Activated naive CD4-positive, alpha-beta T cell treated with anti-CD3 and anti-CD28 coated beads for 36 hours (primary cell): Measurements from ENCODE around the gene RACK1. TPM values are rescaled to one million over a fixed set of nuclear protein-coding genes. Genes with fewer than 3 reads are reported as not detected.
A peak's percentile ranks its signal among the peaks of the same experiment; 100 is the strongest.

Experiments
- CTCF ChIA-PET: fragments of 350-600 bp; sonication (Branson Sonifier 250); formaldehyde crosslinking; loops from one replicate; lab custom pipeline; 2021; ENCODE audit warnings: antibody characterized with exemption; lab: Charles Lee
- DNase-seq: peaks from one replicate; pipeline ENCODE4 v3.0.0-alpha.2; 2020
- H3K27ac Mint-ChIP-seq: one replicate; pipeline ENCODE4 v1.8.0; 2021; ENCODE audit warnings: mild to moderate bottlenecking, mixed read lengths
- H3K27me3 Mint-ChIP-seq: one replicate; pipeline ENCODE4 v1.8.0; 2021; ENCODE audit warnings: low read depth, mixed read lengths
- H3K36me3 Mint-ChIP-seq: one replicate; pipeline ENCODE4 v1.8.0; 2021; ENCODE audit warnings: low read depth, mixed read lengths
- H3K4me1 Mint-ChIP-seq: one replicate; pipeline ENCODE4 v1.8.0; 2021; ENCODE audit warnings: low read depth, mixed read lengths
- H3K4me3 Mint-ChIP-seq: one replicate; pipeline ENCODE4 v1.8.0; 2021; ENCODE audit warnings: mild to moderate bottlenecking, moderate library complexity, mixed read lengths
- H3K9me3 Mint-ChIP-seq: one replicate; pipeline ENCODE4 v1.8.0; 2021; ENCODE audit warnings: mixed read lengths
- intact Hi-C: fragments of 100-400 bp; cut with micrococcal nuclease; formaldehyde crosslinking; loops from one replicate; pipeline ENCODE4 v1.15.1; 2023
- total RNA-seq, 2 experiments: library from RNA; stranded (reverse); gene quantifications; one replicate each; pipeline ENCODE4 v1.2.3, GENCODE V29; 2021

Gene RACK1
- total RNA-seq, 2 experiments from 2014 or later: 3,176 to 3,362 TPM

DNA sequence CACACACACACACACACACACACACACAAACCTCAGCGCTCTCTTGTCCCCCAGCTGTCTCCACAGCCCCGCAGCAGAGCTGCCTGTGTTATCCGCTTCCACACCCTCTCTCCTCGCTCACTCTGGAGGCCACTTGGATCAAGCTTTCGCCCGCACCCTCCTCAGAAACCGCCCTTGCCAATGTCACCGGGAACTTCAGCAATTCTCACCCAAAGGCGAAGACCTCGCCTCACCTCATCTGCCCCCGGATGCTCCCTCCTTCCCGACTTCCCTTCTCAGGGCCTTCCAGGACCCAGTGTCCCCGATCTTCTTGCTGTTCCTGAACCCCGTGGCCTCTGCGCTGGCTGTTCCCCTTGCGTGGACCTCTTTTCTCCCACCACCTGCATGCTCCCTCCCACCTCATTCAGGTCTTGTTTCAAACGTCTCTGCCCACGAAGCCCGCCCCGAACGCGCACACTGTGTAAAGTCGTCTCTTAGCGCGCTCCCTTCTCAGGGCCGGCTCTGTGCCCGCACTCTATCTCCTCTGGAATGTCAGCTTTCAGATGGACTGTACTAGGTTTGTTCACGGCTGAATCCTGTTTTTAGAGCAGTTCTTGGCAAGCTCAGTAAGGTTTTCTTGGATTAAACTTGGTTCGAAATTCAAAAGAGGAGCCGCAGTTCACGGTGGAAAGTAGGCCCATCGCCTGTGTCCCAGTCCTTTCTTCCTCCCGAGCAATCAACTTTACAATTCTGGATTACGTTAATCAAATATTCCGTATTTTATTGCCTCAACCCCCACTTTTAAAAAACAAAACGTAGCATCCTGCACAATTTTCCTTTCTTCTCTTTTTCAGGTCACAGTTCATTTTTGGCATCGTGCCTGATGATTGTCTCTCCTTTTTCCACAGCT is 37.7 kb downstream of the RACK1 start:
- CTCF ChIA-PET: interaction anchor here (0.5 to 2.7 kb wide), 7 partner anchors 8 to 41 kb away, joined by 3 to 15 read pairs (median 5); no protein-coding TSS in a partner anchor
- Mint-ChIP-seq H3K27me3 (peaks cover 19% of the 10 kb centered on the region), H3K4me3 (peak overlapping the region; percentile 92), H3K9me3 (no peaks in the 10 kb centered on the region), H3K27ac (peak overlapping the region; percentile 94), H3K36me3 (peaks cover 10% of the 10 kb centered on the region), H3K4me1 (peaks cover 29% of the 10 kb centered on the region)
- intact Hi-C loops: loop anchor here (2.0 kb wide), 1 partner anchor 31 kb away; no protein-coding TSS in a partner anchor
- DNase-seq: no peak

DNA sequence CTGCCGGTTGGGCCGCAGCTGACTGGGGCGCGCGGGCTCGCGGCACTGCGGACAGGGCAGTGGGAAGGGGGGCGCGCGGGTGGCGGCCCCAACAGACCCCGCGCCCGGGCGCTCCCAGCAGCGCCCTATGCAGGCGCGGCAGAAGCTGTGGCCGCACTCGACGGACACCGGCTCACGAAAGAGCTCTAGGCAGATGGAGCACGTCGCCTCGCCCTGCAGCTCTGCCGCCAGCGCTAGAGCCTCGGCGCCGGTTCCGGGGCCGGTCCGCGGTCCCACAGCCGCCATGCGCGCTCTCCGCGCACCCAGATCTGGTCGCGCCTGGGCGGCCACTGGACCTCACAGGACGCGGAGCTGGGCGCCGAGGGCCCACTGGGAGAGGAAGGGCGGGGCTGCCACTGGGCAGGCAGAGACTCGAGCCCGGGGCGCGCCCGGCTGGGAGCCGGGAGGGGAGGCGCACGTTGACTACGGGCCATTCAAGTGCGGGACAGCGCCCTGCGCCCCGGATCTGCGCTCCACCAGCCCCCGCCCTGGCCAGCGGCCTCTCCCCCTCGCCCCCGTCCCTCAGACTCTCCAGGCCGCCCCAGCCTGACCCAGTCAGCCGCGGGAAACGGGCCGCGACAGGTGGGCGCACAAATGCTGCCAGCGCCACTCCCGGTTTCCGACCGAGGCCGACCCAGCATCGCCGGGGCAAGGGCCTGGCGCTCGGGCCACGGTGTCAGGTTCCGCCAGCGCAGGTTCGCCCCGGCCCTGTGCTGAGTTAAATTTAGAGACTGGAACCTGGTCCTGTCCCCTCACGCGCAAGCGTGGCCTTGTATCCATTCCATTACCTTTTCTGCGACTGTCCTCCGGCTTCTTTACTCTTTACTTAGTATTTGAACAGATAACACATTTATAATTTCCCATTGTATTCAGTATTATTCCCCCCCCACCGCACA is 38.6 kb downstream of the RACK1 start, which contains the start of gene TRIM7:
Gene TRIM7, minus strand, starts transcription at position 371 of the 935 bp plus-strand sequence. Its CDS starts 86 bp downstream, at position 285.
- Mint-ChIP-seq H3K4me1 (peaks cover 27% of the 10 kb centered on the region), H3K27me3 (peaks cover 19% of the 10 kb centered on the region), H3K4me3 (peak within 1 kb of the TSS; percentile 92), H3K9me3 (no peaks in the 10 kb centered on the region), H3K27ac (no peak within 1 kb of the TSS), H3K36me3 (peaks cover 10% of the 10 kb centered on the region)
- intact Hi-C loops: no loop called here
- no peak for DNase-seq
- CTCF ChIA-PET: interaction anchor here (0.5 to 1.5 kb wide), 3 partner anchors 15 to 45 kb away, joined by 3 to 5 read pairs (median 5); no protein-coding TSS in a partner anchor

DNA sequence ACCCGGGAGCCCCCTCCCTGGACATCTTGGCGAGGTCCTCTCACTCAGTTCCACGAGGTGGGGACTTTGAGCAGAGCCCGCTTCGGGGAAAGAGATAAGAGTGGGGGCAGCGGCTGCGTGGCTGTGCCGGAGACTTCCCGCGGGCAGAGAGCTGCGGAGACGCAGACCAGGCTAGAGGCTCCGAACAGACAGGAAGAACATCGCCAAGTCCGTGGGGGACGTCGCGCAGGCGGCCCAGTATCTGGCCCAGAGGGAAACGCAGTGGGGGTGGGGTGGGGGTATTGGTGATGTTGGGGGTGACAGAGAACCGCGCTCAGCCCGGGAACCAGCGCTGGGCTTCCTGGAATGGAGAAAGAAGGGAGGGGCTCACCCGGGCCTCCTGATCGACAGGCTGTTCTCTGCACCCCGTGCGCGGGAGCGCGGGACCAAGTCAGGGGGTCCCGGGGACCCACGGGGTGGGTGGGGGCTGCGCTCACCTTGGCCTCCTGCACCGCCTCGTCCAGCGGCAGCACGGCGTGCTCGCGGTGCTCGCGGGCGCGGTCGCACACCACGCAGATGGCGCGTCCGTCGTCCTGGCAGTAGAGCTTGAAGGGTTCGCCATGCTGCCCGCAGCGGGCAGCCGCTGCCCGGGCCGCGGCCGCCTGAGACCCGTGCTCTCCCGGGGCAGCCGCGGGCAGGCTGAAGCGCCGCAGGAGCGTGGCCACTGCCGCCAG is 39.4 kb downstream of the RACK1 start:
- H3K27ac Mint-ChIP-seq: no peak overlapping the region
- intact Hi-C loops: no loop called here
- peak overlapping the region; percentile 92 for H3K4me3 Mint-ChIP-seq
- H3K4me1 Mint-ChIP-seq: peaks cover 27% of the 10 kb centered on the region
- no peaks in the 10 kb centered on the region for H3K9me3 Mint-ChIP-seq
- DNase-seq: no peak
- CTCF ChIA-PET: interaction anchor here (1.0 to 1.5 kb wide), 2 partner anchors 15 to 44 kb away, joined by 3 to 5 read pairs; no protein-coding TSS in a partner anchor
- peaks cover 10% of the 10 kb centered on the region for H3K36me3 Mint-ChIP-seq
- peaks cover 19% of the 10 kb centered on the region for H3K27me3 Mint-ChIP-seq

DNA sequence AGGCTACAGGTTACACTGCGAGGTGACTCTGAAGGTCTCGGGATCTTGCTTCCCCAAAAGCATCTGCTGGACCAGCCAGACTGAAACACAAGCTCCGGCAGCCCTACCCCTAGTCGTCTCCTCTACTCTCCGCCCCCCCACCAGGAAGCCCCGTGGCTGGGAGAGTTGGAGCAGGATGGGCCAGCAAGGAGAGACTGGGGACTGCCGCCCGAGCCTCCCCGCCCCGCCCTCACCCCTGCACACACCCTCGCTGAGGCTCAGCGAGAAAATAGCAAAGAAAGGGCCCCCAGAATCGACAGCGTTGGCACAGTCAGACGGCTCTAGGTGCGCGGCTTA is 40.0 kb downstream of the RACK1 start:
- CTCF ChIA-PET: interaction anchor here (1.2 kb wide), 1 partner anchor 11 kb away, joined by 4 read pairs; no protein-coding TSS in a partner anchor
- Mint-ChIP-seq H3K9me3 (no peaks in the 10 kb centered on the region), H3K27ac (no peak overlapping the region), H3K36me3 (peaks cover 10% of the 10 kb centered on the region), H3K27me3 (peaks cover 19% of the 10 kb centered on the region), H3K4me3 (peak overlapping the region; percentile 92), H3K4me1 (peaks cover 27% of the 10 kb centered on the region)
- intact Hi-C loops: no loop called here
- DNase-seq: no peak

DNA sequence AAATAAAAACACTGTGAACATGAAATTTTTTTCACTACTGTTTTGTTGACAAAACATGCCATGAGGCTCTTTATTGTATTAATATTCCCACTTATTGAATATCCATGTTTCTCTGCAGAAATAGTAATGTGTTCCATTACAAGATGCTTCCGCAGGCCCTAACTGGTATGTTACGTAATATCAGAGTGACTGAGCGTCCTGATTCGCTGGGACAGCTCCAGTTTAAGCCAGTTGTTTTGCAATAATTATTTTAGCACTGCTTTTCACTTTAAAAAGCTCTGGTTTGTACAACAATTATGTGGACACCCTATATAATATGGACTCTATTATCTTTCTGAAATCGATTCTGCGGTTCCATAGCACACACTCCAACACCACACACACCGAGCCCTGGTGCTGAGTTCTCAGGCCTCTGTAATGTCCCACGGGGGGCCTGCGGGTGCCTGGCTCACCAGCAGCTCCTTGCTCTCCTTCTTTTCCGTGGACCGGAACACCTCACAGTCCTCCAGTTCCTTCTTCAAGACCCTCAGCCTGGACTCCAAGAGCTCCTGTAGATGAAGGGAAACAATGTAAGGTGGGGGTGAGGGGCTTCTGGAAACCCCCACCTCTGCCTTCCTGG is 40.5 kb downstream of the RACK1 start:
- CTCF ChIA-PET: interaction anchor here (0.9 to 1.2 kb wide), 2 partner anchors 10 to 12 kb away, joined by 3 to 4 read pairs; no protein-coding TSS in a partner anchor
- DNase-seq: no peak
- Mint-ChIP-seq H3K4me1 (peaks cover 24% of the 10 kb centered on the region), H3K4me3 (peak overlapping the region; percentile 92), H3K36me3 (peaks cover 10% of the 10 kb centered on the region), H3K9me3 (no peaks in the 10 kb centered on the region), H3K27me3 (peaks cover 19% of the 10 kb centered on the region), H3K27ac (no peak overlapping the region)
- intact Hi-C loops: no loop called here

DNA sequence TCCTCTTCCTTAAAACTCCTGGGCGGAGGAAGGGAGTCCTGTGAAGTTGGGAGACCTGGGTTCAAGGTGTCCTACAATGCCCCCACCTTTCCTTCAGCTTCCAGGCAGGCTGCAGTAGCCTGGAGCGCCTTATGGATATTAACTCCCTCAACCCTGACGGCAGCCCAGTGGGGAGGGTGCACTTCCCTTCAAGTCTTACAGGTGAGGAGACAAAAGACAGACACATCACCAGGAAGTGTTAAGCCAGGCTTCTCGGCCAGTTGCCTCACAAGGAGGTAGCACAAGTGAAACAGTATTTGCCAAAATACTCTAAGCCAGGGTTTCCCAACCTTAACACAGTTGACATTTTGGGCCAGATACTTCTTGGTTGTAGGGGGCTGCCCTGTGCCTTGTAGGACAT is 42.9 kb downstream of the RACK1 start:
- intact Hi-C loops: no loop called here
- CTCF ChIA-PET: no interaction called here
- Mint-ChIP-seq H3K4me1 (peaks cover 4% of the 10 kb centered on the region), H3K4me3 (no peak overlapping the region), H3K27me3 (peaks cover 8% of the 10 kb centered on the region), H3K9me3 (no peaks in the 10 kb centered on the region), H3K27ac (no peak overlapping the region), H3K36me3 (no peaks in the 10 kb centered on the region)
- no peak for DNase-seq

DNA sequence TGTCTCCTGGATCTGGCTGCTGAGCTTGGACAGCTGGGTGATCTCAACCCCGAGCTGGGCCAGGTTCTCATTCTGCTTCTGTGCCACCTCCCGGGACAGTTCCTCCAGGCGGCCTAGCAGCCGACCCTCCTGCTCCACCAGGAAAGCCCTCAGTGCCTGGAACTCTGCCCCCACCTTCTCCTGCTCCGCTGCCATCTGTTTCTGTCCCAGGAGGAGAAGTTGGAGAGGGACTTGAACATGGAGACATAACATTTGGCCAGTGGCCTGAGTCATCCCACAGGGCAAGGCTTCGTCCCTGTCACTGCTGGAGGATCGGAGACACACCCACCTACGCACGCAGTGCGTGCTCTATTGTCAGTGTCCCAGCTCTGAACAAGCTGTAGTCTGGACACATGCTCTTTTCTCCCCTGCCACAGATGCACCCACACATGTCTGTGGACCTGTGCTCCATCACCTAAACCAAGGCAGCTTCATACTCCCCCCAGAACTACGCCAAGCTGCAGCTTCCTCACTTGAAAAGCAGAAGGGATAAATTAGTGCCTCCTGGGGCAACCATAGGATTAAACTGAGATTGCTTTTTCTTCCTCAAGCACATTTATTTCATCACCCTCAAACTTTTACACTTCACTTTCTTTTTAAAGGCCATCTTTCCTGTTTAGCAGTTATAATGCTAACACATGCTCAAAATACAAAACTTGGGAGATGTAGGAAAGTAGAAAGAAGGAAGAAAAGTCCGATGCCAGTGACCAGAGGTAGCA is 43.6 kb downstream of the RACK1 start:
- DNase-seq: no peak
- no peaks in the 10 kb centered on the region for H3K4me1 Mint-ChIP-seq
- no peaks in the 10 kb centered on the region for H3K9me3 Mint-ChIP-seq
- peaks cover 3% of the 10 kb centered on the region for H3K27me3 Mint-ChIP-seq
- CTCF ChIA-PET: no interaction called here
- H3K27ac Mint-ChIP-seq: no peak overlapping the region
- no peaks in the 10 kb centered on the region for H3K36me3 Mint-ChIP-seq
- intact Hi-C loops: no loop called here
- H3K4me3 Mint-ChIP-seq: no peak overlapping the region

DNA sequence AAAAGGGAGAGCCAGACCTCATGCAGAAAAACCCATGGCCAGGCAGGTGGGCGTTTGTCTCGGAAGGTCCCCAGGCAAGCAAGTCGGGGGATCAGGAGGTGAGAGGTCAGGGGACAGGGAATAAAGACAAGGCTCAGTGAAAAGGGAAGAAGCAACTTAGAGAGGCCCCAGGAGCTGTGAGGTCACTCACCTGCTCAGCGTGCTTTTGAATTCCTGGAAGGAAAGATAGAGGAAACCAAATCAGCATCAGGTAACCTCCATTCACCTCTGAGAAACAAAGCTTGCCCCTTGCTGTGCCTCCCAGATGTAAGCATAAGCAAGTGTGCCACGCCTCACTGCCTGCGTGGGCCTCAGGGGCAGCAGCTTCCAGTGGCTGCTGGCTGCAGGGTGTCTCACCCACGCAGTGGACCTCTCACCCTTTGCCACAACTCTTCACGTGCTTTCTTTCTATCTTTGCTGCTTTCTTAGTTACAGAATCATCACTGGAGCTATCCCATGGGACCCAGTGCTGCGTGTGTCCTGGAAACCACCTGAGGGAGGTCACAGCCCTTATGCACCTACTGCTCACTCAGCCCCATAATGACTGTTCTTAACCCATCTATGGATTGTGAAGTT is 44.7 kb downstream of the RACK1 start:
- Mint-ChIP-seq H3K27ac (no peak overlapping the region), H3K9me3 (no peaks in the 10 kb centered on the region), H3K4me3 (no peak overlapping the region), H3K27me3 (peaks cover under 1% of the 10 kb centered on the region), H3K4me1 (no peaks in the 10 kb centered on the region), H3K36me3 (no peaks in the 10 kb centered on the region)
- intact Hi-C loops: no loop called here
- CTCF ChIA-PET: interaction anchor here (0.6 to 0.8 kb wide), 2 partner anchors 15 to 334 kb away, joined by 3 read pairs; no protein-coding TSS in a partner anchor
- DNase-seq: no peak

DNA sequence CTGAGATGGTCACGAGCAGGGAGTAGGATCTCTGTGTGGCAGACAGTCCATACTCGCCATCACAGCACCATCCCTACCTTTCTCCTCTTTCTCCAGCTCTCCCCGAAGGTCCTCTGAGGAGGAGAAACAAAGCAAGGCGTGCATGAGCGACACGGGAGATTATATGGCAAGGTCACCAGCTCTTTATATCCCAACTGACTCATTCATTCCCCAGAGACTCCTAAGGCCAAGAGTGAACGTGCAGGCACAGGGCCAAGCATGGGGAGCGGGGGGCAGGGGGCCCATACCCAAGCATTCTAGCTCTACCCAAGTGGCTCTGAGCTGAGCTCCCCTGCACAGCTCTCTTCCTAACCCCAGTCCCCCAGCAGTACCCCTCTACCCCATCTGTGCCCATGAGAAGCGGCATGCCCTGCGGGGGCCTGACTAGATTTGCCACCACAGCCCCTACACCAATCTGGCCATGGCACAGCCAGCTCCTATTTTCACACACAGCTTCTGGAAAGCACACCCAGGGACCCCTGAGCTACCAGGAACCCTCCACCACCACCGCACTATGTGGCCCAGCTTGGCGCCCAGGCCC is 45.5 kb downstream of the RACK1 start:
- H3K4me1 Mint-ChIP-seq: peaks cover under 1% of the 10 kb centered on the region
- H3K36me3 Mint-ChIP-seq: no peaks in the 10 kb centered on the region
- H3K27me3 Mint-ChIP-seq: no peaks in the 10 kb centered on the region
- CTCF ChIA-PET: interaction anchor here (0.6 to 1.2 kb wide), 2 partner anchors 8 to 333 kb away, joined by 3 read pairs; no protein-coding TSS in a partner anchor
- DNase-seq: no peak
- no peak overlapping the region for H3K27ac Mint-ChIP-seq
- intact Hi-C loops: no loop called here
- H3K9me3 Mint-ChIP-seq: no peaks in the 10 kb centered on the region
- no peak overlapping the region for H3K4me3 Mint-ChIP-seq

DNA sequence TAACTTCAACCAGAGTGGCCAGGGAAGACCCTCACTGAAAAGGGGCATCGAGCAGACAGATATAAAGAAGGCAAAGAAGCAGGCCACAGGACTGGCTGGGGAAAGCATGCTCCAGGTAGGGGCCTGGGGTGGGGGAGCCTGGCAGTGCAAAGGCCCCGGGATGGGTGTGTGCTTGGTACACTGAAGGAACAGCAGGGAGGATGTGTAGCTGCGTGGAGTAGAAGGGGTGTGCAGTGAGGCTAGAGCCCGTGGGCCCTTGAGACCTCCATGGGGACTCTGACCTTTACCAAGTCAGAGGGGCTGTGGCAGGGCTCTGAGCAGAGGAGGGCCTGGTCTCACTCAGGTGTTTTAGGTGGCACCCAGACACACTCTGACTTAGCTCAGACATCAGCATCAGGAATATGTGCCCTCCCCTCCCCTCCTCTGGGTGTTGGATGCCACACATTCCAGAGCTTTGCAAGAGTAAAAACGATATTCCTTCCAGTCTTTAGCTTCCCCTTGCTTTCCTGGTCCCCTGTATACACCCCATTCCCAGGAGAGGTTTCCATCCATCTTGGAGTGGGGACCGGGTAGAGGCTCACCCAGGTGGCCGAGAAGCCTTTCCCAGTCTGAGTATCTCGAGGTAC is 46.3 kb downstream of the RACK1 start:
- no peaks in the 10 kb centered on the region for H3K9me3 Mint-ChIP-seq
- H3K4me1 Mint-ChIP-seq: peaks cover 7% of the 10 kb centered on the region
- no peak for DNase-seq
- no peaks in the 10 kb centered on the region for H3K36me3 Mint-ChIP-seq
- H3K4me3 Mint-ChIP-seq: no peak overlapping the region
- intact Hi-C loops: no loop called here
- H3K27ac Mint-ChIP-seq: no peak overlapping the region
- CTCF ChIA-PET: interaction anchor here (1.2 kb wide), 1 partner anchor 9 kb away, joined by 3 read pairs; no protein-coding TSS in a partner anchor
- no peaks in the 10 kb centered on the region for H3K27me3 Mint-ChIP-seq
